ENCODE measurements around the gene HDAC4.

- TF ChIP-seq PKNOX1 (IDR thresholded peaks at IDR 0.05) (no peak), SP1 (IDR thresholded peaks at IDR 0.05) (no peak), SUZ12 (IDR thresholded peaks at IDR 0.05) (no peak), FOXK2 (IDR thresholded peaks at IDR 0.05) (no peak), ELF4 (IDR thresholded peaks at IDR 0.05) (no peak)
Measured at GRCh38 chr2:239180526-239181073, 220.2 kb downstream of the HDAC4 start.

Measured in HEK293T (cell line).